Measurements from ENCODE around the gene PLCB1.
"Not testable (repeated sequence)": the region's sequence is repeated elsewhere in the genome, so short reads cannot be mapped to it uniquely, and the experiment has no call there.

Gene PLCB1

GRCh38 chr20:8335495-8336195 lies 203.6 kb downstream of the PLCB1 start:
- DNase-seq = no peak

- DNase-seq = no peak
These were observed 207.3 kb downstream of the PLCB1 start for GRCh38 chr20:8339349-8339748.

GRCh38 chr20:8342391-8342790 lies 210.3 kb downstream of the PLCB1 start:
- no peak for DNase-seq

GRCh38 chr20:8344106-8344505 lies 212.0 kb downstream of the PLCB1 start:
- no peak for DNase-seq

GRCh38 chr20:8344631-8345030 lies 212.6 kb downstream of the PLCB1 start:
- no peak for DNase-seq

- DNase-seq = no peak
These were observed 214.7 kb downstream of the PLCB1 start for GRCh38 chr20:8346700-8347270.

GRCh38 chr20:8350225-8350624 lies 218.2 kb downstream of the PLCB1 start:
- not testable (repeated sequence) for DNase-seq

- DNase-seq = no peak
These were observed 220.4 kb downstream of the PLCB1 start for GRCh38 chr20:8352486-8352885.

GRCh38 chr20:8353512-8353911 lies 221.4 kb downstream of the PLCB1 start:
- no peak for DNase-seq

GRCh38 chr20:8355453-8355852 lies 223.4 kb downstream of the PLCB1 start:
- no peak for DNase-seq

GRCh38 chr20:8356806-8357205 lies 224.7 kb downstream of the PLCB1 start:
- no peak for DNase-seq

GRCh38 chr20:8357703-8358102 lies 225.6 kb downstream of the PLCB1 start:
- no peak for DNase-seq

- no peak for DNase-seq
These were observed 228.0 kb downstream of the PLCB1 start for GRCh38 chr20:8360035-8360434.

- peak; percentile 66 for DNase-seq
These were observed 229.1 kb downstream of the PLCB1 start for GRCh38 chr20:8361006-8361652.

- no peak for DNase-seq
These were observed 229.7 kb downstream of the PLCB1 start for GRCh38 chr20:8361779-8362178.

- peak; percentile 35 for DNase-seq
These were observed 230.4 kb downstream of the PLCB1 start for GRCh38 chr20:8362457-8362856.

GRCh38 chr20:8363970-8364733 lies 232.1 kb downstream of the PLCB1 start:
- DNase-seq = no peak

- no peak for DNase-seq
These were observed 232.6 kb downstream of the PLCB1 start for GRCh38 chr20:8364734-8365078.

- no peak for DNase-seq
These were observed 233.6 kb downstream of the PLCB1 start for GRCh38 chr20:8365634-8366033.

- no peak for DNase-seq
These were observed 234.3 kb downstream of the PLCB1 start for GRCh38 chr20:8366303-8366923.

GRCh38 chr20:8367689-8368088 lies 235.6 kb downstream of the PLCB1 start:
- DNase-seq = peak; percentile 59

- DNase-seq = peak; percentile 47
These were observed 236.6 kb downstream of the PLCB1 start for GRCh38 chr20:8368670-8369069.

GRCh38 chr20:8369311-8369710 lies 237.2 kb downstream of the PLCB1 start:
- DNase-seq = no peak
